Naive thymus-derived CD4-positive, alpha-beta T cell (primary cell): ENCODE data around the gene COL4A1. TPM values are rescaled to one million over a fixed set of nuclear protein-coding genes. Genes with fewer than 3 reads are reported as not detected.

Experiments used
- ATAC-seq: fragments of 150-1000 bp; cut with Tn5 transposase; 2 replicates; pipeline ENCODE4 v1.10.0; 2021; ENCODE audit warnings: mild to moderate bottlenecking, moderate library complexity
- CTCF ChIA-PET: fragments of 350-600 bp; sonication (Branson Sonifier 250); formaldehyde crosslinking; loops from one replicate; lab custom pipeline; 2021; ENCODE audit warnings: antibody characterized with exemption; lab: Charles Lee
- POLR2A ChIA-PET: fragments of 350-600 bp; sonication (Branson Sonifier 250); formaldehyde crosslinking; loops from one replicate; lab custom pipeline; 2021; ENCODE audit warnings: antibody characterized with exemption, inconsistent platforms; lab: Charles Lee
- DNase-seq, 9 donors: peaks; one replicate each; pipeline versions ENCODE4 v3.0.0 to v3.0.0-alpha.2; 2020 to 2022; ENCODE audit warnings: mixed read lengths in 1 of 9
- H3K27ac ChIP-seq: one replicate; pipeline ENCODE4 v1.7.0; 2013; ENCODE audit warnings: mild to moderate bottlenecking, low read depth, low read length, moderate library complexity
- H3K27me3 ChIP-seq, 2 donors: one replicate each; pipeline ENCODE4 v1.7.0; 2013; ENCODE audit warnings: low read length in 2 of 2, mild to moderate bottlenecking in 2 of 2, moderate library complexity in 2 of 2; ENCODE audit not compliant: control insufficient read depth in 2 of 2, insufficient read depth in 2 of 2
- H3K36me3 ChIP-seq, 3 experiments: 1 replicate in 2 of 3; 2 replicates in 1 of 3; pipeline ENCODE4 v1.7.0; 2013; ENCODE audit warnings: low read length in 3 of 3, mild to moderate bottlenecking in 3 of 3, moderate library complexity in 1 of 3; ENCODE audit not compliant: insufficient read depth in 3 of 3, control insufficient read depth in 2 of 3
- H3K4me1 ChIP-seq, 2 donors: one replicate each; pipeline ENCODE4 v1.7.0; 2013; ENCODE audit warnings: low read length in 2 of 2, mild to moderate bottlenecking in 2 of 2, moderate library complexity in 1 of 2; ENCODE audit not compliant: control insufficient read depth in 2 of 2, insufficient read depth in 2 of 2
- H3K4me3 ChIP-seq: 2 replicates; pipeline ENCODE4 v1.7.0; 2013; ENCODE audit warnings: mild to moderate bottlenecking, low read length
- H3K9me3 ChIP-seq, 3 experiments: 1 replicate in 2 of 3; 2 replicates in 1 of 3; pipeline ENCODE4 v1.7.0; 2013; ENCODE audit warnings: low read length in 3 of 3; ENCODE audit not compliant: control insufficient read depth in 2 of 3
- H3K27ac Mint-ChIP-seq, 9 donors: one replicate each; pipeline ENCODE4 v1.8.0; 2020 to 2022; ENCODE audit warnings: mixed read lengths in 9 of 9, mild to moderate bottlenecking in 8 of 9, moderate library complexity in 5 of 9, inconsistent platforms in 2 of 9
- H3K27me3 Mint-ChIP-seq, 5 donors: one replicate each; pipeline ENCODE4 v1.8.0; 2021 to 2022; ENCODE audit warnings: mixed read lengths in 5 of 5, mild to moderate bottlenecking in 1 of 5
- H3K36me3 Mint-ChIP-seq, 5 donors: one replicate each; pipeline ENCODE4 v1.8.0; 2020 to 2022; ENCODE audit warnings: mixed read lengths in 5 of 5, mild to moderate bottlenecking in 3 of 5, inconsistent platforms in 1 of 5
- H3K4me1 Mint-ChIP-seq, 7 donors: one replicate each; pipeline ENCODE4 v1.8.0; 2020 to 2022; ENCODE audit warnings: mixed read lengths in 7 of 7, mild to moderate bottlenecking in 3 of 7, inconsistent platforms in 1 of 7
- H3K4me3 Mint-ChIP-seq, 10 donors: one replicate each; pipeline ENCODE4 v1.8.0; 2020 to 2022; ENCODE audit warnings: mild to moderate bottlenecking in 10 of 10, mixed read lengths in 10 of 10, moderate library complexity in 6 of 10, inconsistent platforms in 2 of 10
- H3K9me3 Mint-ChIP-seq, 11 donors: one replicate each; pipeline ENCODE4 v1.8.0; 2020 to 2022; ENCODE audit warnings: mixed read lengths in 11 of 11, mild to moderate bottlenecking in 4 of 11, inconsistent platforms in 1 of 11, moderate library complexity in 1 of 11
- intact Hi-C, 2 donors: fragments of 100-400 bp; cut with micrococcal nuclease; formaldehyde crosslinking; loops; one replicate each; pipeline ENCODE4 v1.15.1; 2023
- polyA plus RNA-seq, 2 donors: library from polyadenylated mRNA; unstranded; fragments of 300-500 nt; fragmentation: Illumina TruSeq; gene quantifications; one replicate each; pipeline ENCODE4 v1.2.3, GENCODE V29; 2021
- total RNA-seq, 6 experiments: library from RNA in 5 of 6; stranded (reverse) in 5 of 6; gene quantifications; 1 replicate in 5 of 6; 2 replicates in 1 of 6; pipeline ENCODE4 v1.2.3 and lab custom pipeline; 2021 to 2026

Gene COL4A1
- total and polyA plus RNA-seq, 7 experiments from 2014 or later: 0.24 TPM; not detected in 6

- Histone ChIP-seq H3K36me3 (no peaks in the 10 kb centered on the region), H3K27ac (no peak overlapping the region), H3K4me3 (no peak overlapping the region), H3K27me3 (peaks cover 0 to 3% of the 10 kb centered on the region in 2 donors), H3K9me3 (no peaks in the 10 kb centered on the region), H3K4me1 (no peaks in the 10 kb centered on the region)
- Mint-ChIP-seq H3K36me3 (no peaks in the 10 kb centered on the region), H3K9me3 (peaks cover 0 to 2% (median 0%) of the 10 kb centered on the region in 11 donors), H3K4me3 (no peak overlapping the region), H3K27ac (no peak overlapping the region), H3K4me1 (no peaks in the 10 kb centered on the region), H3K27me3 (peaks cover 12 to 44% (median 35%) of the 10 kb centered on the region in 5 donors)
- ChIA-PET POLR2A (no interaction called here), CTCF (interaction anchor here (1.1 to 1.6 kb wide), 2 partner anchors 9 to 178 kb away, joined by 3 to 5 read pairs; no protein-coding TSS in a partner anchor)
- ATAC-seq (no peak), DNase-seq (no peak)
- intact Hi-C loops: no loop called here
These were observed 73.6 kb downstream of the COL4A1 start for GRCh38 chr13:110233181-110233950.

DNA sequence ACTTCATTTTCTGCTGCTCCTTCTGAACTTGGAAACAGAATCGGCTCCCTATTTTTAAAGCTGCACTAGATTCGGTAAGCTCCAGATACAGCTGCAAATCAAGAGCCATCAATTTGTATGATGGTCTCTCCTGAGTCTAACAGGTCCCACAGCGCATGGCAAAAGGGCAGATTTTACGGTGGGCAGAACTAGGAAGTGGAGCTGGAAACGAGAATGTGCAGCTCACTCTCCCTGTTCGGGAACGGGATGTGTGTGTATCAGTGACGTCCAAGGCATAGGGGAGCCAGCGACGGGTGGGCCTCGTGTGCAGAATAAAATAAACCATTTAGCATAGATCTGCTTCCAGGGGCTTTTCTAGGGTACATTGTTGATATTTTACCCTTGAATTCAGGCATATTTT is 74.2 kb downstream of the COL4A1 start:
- Mint-ChIP-seq H3K27me3 (peaks cover 9 to 40% (median 35%) of the 10 kb centered on the region in 5 donors), H3K36me3 (no peaks in the 10 kb centered on the region), H3K9me3 (peaks cover 0 to 2% (median 0%) of the 10 kb centered on the region in 11 donors), H3K4me1 (no peaks in the 10 kb centered on the region), H3K27ac (no peak overlapping the region), H3K4me3 (no peak overlapping the region)
- CTCF ChIA-PET: interaction anchor here (1.6 kb wide), 1 partner anchor 178 kb away, joined by 5 read pairs; no protein-coding TSS in a partner anchor
- ATAC-seq: no peak
- no peak for DNase-seq
- no peaks in the 10 kb centered on the region for H3K36me3 ChIP-seq
- H3K9me3 ChIP-seq: no peaks in the 10 kb centered on the region
- H3K27me3 ChIP-seq: peaks cover 0 to 3% of the 10 kb centered on the region in 2 donors
- intact Hi-C loops: no loop called here
- POLR2A ChIA-PET: no interaction called here
- H3K4me1 ChIP-seq: no peaks in the 10 kb centered on the region
- H3K4me3 ChIP-seq: no peak overlapping the region
- H3K27ac ChIP-seq: no peak overlapping the region

GRCh38 chr13:110232142-110232541 is 74.8 kb downstream of the COL4A1 start:
- ChIA-PET POLR2A (no interaction called here), CTCF (interaction anchor here (1.6 kb wide), 1 partner anchor 179 kb away, joined by 5 read pairs; no protein-coding TSS in a partner anchor)
- Mint-ChIP-seq H3K4me3 (no peak overlapping the region), H3K4me1 (no peaks in the 10 kb centered on the region), H3K36me3 (no peaks in the 10 kb centered on the region), H3K27me3 (peaks cover 8 to 36% (median 34%) of the 10 kb centered on the region in 5 donors), H3K27ac (no peak overlapping the region), H3K9me3 (peaks cover 0 to 2% (median 0%) of the 10 kb centered on the region in 11 donors)
- Histone ChIP-seq H3K36me3 (no peaks in the 10 kb centered on the region), H3K9me3 (no peaks in the 10 kb centered on the region), H3K4me1 (no peaks in the 10 kb centered on the region), H3K27ac (no peak overlapping the region), H3K27me3 (peaks cover 0 to 3% of the 10 kb centered on the region in 2 donors), H3K4me3 (no peak overlapping the region)
- intact Hi-C loops: no loop called here
- no peak for ATAC-seq
- DNase-seq: no peak

- no peak overlapping the region for H3K27ac Mint-ChIP-seq
- H3K36me3 Mint-ChIP-seq: no peaks in the 10 kb centered on the region
- POLR2A ChIA-PET: no interaction called here
- H3K9me3 Mint-ChIP-seq: peaks cover 0 to 2% (median 0%) of the 10 kb centered on the region in 11 donors
- no peak for ATAC-seq
- peaks cover 8 to 36% (median 34%) of the 10 kb centered on the region in 5 donors for H3K27me3 Mint-ChIP-seq
- no peak for DNase-seq
- Histone ChIP-seq H3K27me3 (peaks cover 0 to 3% of the 10 kb centered on the region in 2 donors), H3K4me1 (no peaks in the 10 kb centered on the region), H3K36me3 (no peaks in the 10 kb centered on the region), H3K27ac (no peak overlapping the region), H3K4me3 (no peak overlapping the region), H3K9me3 (no peaks in the 10 kb centered on the region)
- CTCF ChIA-PET: no interaction called here
- H3K4me1 Mint-ChIP-seq: no peaks in the 10 kb centered on the region
- intact Hi-C loops: no loop called here
- no peak overlapping the region for H3K4me3 Mint-ChIP-seq
These were observed 75.5 kb downstream of the COL4A1 start for GRCh38 chr13:110231348-110232047.

DNA sequence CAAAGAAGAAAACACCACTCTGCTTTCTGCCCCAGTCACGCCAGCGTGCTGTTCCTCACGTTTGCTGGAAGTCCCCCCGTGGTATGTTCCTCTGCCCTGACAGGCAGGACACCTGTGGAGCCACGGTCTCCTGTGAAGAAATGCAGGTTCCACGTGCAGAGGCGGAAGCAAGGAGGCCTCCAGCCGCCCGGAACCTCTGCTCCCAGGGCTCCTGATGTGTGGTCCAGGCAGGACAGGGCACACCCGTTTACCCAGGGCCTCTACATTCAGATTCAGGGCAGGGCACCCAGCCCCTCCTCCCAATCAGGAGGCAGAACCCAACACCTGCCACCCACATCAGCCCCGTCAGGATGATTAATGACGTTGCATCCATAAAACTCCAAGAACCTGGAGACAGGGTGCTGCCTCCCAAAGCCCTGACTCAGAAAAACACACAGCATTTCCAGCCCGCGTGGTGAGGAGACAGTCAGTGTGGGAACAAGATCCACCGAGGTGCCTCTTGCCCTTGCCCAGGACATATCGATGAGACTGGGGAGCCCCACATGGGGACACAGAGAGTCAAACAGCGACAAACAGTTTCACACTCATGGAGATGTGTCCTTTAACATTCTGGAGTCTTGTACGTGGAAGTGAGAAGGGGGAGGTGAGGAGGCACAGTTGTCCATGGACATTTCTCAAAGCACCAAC is 76.2 kb downstream of the COL4A1 start:
- Histone ChIP-seq H3K4me1 (no peaks in the 10 kb centered on the region), H3K27me3 (no peaks in the 10 kb centered on the region), H3K36me3 (no peaks in the 10 kb centered on the region), H3K9me3 (no peaks in the 10 kb centered on the region), H3K4me3 (no peak overlapping the region), H3K27ac (no peak overlapping the region)
- intact Hi-C loops: no loop called here
- DNase-seq: no peak
- no peaks in the 10 kb centered on the region for H3K4me1 Mint-ChIP-seq
- peaks cover 11 to 36% (median 28%) of the 10 kb centered on the region in 5 donors for H3K27me3 Mint-ChIP-seq
- POLR2A ChIA-PET: no interaction called here
- peaks cover 0 to 2% (median 0%) of the 10 kb centered on the region in 11 donors for H3K9me3 Mint-ChIP-seq
- H3K27ac Mint-ChIP-seq: no peak overlapping the region
- no peaks in the 10 kb centered on the region for H3K36me3 Mint-ChIP-seq
- H3K4me3 Mint-ChIP-seq: no peak overlapping the region
- CTCF ChIA-PET: no interaction called here
- no peak for ATAC-seq

DNA sequence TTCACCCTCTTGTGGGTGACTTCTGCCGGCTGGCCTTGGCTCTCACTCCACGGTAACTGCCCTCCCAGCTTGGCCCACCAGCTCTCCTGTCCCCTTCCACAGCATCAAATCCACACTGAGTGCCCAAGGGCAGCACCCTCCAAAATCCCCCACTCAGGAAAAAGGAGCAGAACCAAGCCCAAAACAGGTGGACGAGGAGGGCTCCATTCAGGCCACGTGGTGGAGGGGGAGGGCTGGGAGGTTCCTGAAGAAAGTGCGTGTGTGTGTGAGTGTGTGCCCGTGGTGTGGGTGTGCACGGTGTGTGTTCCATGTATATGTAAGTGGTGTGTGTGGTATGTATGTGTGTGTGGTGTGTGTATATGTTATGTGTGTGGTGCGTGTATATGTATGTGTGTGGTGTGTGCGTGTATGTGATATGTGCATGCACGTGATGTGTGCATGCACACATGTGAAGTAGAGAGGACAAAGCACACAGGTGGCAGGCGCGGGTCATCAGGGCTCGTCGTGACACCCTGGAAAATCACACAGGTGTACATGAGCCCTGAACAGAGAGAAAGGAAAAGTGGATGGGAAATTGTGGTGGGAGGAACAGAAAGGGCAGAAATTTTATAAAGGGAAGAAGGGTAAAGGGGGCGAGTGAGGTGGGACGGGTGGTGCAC is 76.9 kb downstream of the COL4A1 start:
- Histone ChIP-seq H3K4me3 (no peak overlapping the region), H3K27ac (no peak overlapping the region), H3K36me3 (no peaks in the 10 kb centered on the region), H3K4me1 (no peaks in the 10 kb centered on the region), H3K27me3 (no peaks in the 10 kb centered on the region), H3K9me3 (no peaks in the 10 kb centered on the region)
- ChIA-PET CTCF (no interaction called here), POLR2A (no interaction called here)
- peaks cover 11 to 36% (median 28%) of the 10 kb centered on the region in 5 donors for H3K27me3 Mint-ChIP-seq
- no peak overlapping the region for H3K27ac Mint-ChIP-seq
- H3K4me1 Mint-ChIP-seq: no peaks in the 10 kb centered on the region
- intact Hi-C loops: loop anchor here in 1 of 2 donors (10.0 kb wide), 1 partner anchor 995 kb away; no protein-coding TSS in a partner anchor
- ATAC-seq: no peak
- no peaks in the 10 kb centered on the region for H3K36me3 Mint-ChIP-seq
- DNase-seq: no peak
- H3K9me3 Mint-ChIP-seq: peaks cover 0 to 2% (median 0%) of the 10 kb centered on the region in 11 donors
- no peak overlapping the region for H3K4me3 Mint-ChIP-seq
